Memory B cell (primary cell): ENCODE measurements around the gene CHRNA4.
"Not testable (repeated sequence)": the region's sequence is repeated elsewhere in the genome, so short reads cannot be mapped to it uniquely, and the experiment has no call there.

Experiments
- ATAC-seq: fragments of 150-1000 bp; cut with Tn5 transposase; 2 replicates; pipeline ENCODE4 v1.10.0; 2021; ENCODE audit warnings: low read depth, mild to moderate bottlenecking, moderate library complexity
- DNase-seq, 2 donors: peaks; one replicate each; pipeline ENCODE4 v3.0.0; 2022; ENCODE audit warnings: low spot score in 2 of 2
- H3K27ac Mint-ChIP-seq: one replicate; pipeline ENCODE4 v1.8.0; 2022; ENCODE audit warnings: mild to moderate bottlenecking, moderate library complexity, mixed read lengths
- H3K27me3 Mint-ChIP-seq: one replicate; pipeline ENCODE4 v1.8.0; 2022; ENCODE audit warnings: mixed read lengths
- H3K36me3 Mint-ChIP-seq: one replicate; pipeline ENCODE4 v1.8.0; 2022; ENCODE audit warnings: mild to moderate bottlenecking, mixed read lengths
- H3K4me1 Mint-ChIP-seq: one replicate; pipeline ENCODE4 v1.8.0; 2022; ENCODE audit warnings: mixed read lengths
- H3K4me3 Mint-ChIP-seq: one replicate; pipeline ENCODE4 v1.8.0; 2022; ENCODE audit warnings: mild to moderate bottlenecking, moderate library complexity, mixed read lengths
- H3K9me3 Mint-ChIP-seq: one replicate; pipeline ENCODE4 v1.8.0; 2022; ENCODE audit warnings: mixed read lengths

Gene CHRNA4

DNA sequence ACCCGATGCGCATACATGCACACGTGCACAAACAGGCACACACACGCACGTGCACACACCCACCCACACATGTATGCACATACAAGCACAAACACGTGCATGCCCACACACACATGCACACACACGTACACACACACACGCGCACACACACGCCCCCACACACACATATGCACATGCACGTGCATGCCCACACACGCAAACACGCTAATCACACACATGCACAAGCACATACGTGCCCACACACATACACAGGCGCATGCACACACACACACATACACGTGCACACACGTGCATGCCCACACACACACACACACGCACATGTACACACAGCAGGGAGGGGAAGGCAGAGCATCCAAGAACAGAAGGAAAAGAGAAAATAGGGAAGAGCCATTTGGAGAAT is 26.8 kb upstream of the CHRNA4 start:
- Mint-ChIP-seq H3K4me3 (no peak overlapping the region), H3K4me1 (no peaks in the 10 kb centered on the region), H3K27ac (no peak overlapping the region), H3K9me3 (peaks cover 14% of the 10 kb centered on the region), H3K27me3 (peaks cover 7% of the 10 kb centered on the region), H3K36me3 (peaks cover 2% of the 10 kb centered on the region)
- ATAC-seq, result no peak
- no peak for DNase-seq

DNA sequence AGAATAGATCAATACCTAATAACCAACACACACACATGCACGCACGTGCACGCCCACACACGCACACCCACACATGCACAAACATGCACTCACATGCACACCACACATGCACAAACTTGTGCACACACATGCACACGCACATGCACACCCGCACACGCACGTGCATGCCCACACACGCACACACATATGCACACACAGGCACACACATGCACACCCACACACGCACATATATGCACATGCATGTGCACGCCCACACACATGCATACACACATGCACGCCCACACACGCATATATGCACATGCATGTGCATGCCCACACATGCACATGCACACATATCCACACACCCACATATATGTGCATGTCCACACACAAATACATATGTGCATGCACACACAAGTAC is 26.2 kb upstream of the CHRNA4 start:
- ATAC-seq (no peak), DNase-seq (no peak)
- Mint-ChIP-seq H3K4me3 (no peak overlapping the region), H3K36me3 (peaks cover 2% of the 10 kb centered on the region), H3K4me1 (no peaks in the 10 kb centered on the region), H3K27ac (no peak overlapping the region), H3K9me3 (peaks cover 14% of the 10 kb centered on the region), H3K27me3 (peaks cover 6% of the 10 kb centered on the region)

DNA sequence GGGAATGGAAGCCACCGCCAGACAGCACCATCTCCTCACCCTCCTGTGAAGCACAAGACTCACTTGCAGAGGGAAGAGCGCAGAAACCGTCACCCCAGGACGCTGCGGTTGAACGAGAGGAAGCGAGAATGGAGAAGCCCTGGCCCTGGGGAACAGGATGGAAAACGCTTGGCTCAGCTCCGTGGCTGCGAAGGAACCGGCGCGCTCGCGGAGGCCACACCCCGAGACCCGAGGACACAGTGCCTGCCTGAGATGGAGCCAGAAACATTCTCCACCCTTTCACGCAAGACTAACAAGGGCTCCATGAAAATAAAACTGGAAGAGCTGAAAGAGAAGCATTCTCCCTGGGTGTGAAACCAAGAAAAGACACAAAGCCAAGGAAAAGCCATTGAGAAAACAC is 25.3 kb upstream of the CHRNA4 start:
- H3K27ac Mint-ChIP-seq, result no peak overlapping the region
- no peak overlapping the region for H3K4me3 Mint-ChIP-seq
- H3K27me3 Mint-ChIP-seq, result peaks cover 4% of the 10 kb centered on the region
- peaks cover 14% of the 10 kb centered on the region for H3K9me3 Mint-ChIP-seq
- no peak for DNase-seq
- ATAC-seq, result no peak
- peaks cover 2% of the 10 kb centered on the region for H3K36me3 Mint-ChIP-seq
- no peaks in the 10 kb centered on the region for H3K4me1 Mint-ChIP-seq

DNA sequence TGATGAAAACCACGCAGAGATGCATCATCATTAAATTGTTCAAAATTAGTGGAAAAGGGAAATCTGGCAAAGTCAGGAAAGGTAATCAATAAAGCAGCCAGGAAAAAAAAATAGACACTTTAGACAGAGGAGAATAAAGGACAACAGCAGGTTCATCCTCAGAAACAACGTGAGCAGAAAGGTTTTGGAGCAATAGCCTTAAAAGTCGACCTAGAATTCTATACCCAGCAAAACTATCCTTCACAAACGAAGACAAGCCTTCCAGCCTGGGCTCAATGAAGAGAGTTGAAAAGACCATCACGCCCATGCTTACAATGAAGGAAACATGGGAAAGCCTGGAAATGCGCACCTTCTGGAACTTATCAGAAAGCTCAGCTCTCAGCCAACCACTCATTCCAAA is 24.7 kb upstream of the CHRNA4 start:
- DNase-seq, result no peak
- Mint-ChIP-seq H3K27ac (no peak overlapping the region), H3K27me3 (peaks cover 3% of the 10 kb centered on the region), H3K36me3 (peaks cover 2% of the 10 kb centered on the region), H3K4me3 (no peak overlapping the region), H3K4me1 (no peaks in the 10 kb centered on the region), H3K9me3 (peaks cover 13% of the 10 kb centered on the region)
- ATAC-seq, result no peak

DNA sequence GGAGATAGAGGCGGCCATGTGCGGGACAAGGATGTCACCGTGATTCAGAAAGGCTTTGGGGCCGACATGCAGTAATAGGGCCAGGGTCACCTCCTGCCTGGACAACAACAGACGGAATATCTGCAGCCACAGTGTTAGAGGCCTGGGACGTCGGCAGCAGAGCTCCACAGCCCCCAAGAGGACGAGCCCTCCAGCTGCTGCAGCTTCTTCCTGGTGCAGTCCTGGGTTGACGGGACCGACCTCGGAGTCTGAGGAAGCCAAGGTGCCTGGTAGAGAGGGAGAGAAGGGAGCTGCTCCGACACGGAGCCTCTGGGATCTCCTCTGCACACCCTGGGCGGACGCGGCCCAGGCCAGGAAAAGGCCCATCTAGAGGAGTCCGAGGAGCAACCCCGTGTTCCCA is 23.2 kb upstream of the CHRNA4 start:
- no peak overlapping the region for H3K4me3 Mint-ChIP-seq
- peaks cover 2% of the 10 kb centered on the region for H3K36me3 Mint-ChIP-seq
- DNase-seq (no peak), ATAC-seq (no peak)
- peaks cover 13% of the 10 kb centered on the region for H3K9me3 Mint-ChIP-seq
- H3K27ac Mint-ChIP-seq, result no peak overlapping the region
- peaks cover 8% of the 10 kb centered on the region for H3K27me3 Mint-ChIP-seq
- H3K4me1 Mint-ChIP-seq, result no peaks in the 10 kb centered on the region

DNA sequence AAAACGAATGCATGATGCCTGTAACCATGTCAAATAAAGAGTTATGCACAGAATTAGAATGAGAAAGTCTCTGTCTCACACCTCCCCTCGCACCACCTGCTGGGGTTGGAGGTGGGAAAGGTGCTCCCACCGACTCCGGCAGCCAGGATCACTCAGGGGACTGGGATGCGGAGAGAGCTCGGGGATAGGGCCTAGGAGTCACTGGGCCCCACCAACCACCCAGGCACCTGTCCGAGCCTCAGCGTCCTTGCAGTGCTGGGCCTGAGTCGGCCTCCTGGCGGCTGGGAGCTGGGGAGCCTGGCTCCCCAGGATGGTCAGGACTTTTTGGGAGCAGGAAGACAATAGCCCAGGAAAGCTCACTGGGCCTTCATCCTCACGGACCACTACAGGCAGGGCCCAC is 22.4 kb upstream of the CHRNA4 start:
- H3K4me3 Mint-ChIP-seq, result no peak overlapping the region
- no peak for DNase-seq
- H3K9me3 Mint-ChIP-seq, result peaks cover 13% of the 10 kb centered on the region
- H3K27me3 Mint-ChIP-seq, result peaks cover 13% of the 10 kb centered on the region
- H3K27ac Mint-ChIP-seq, result no peak overlapping the region
- no peak for ATAC-seq
- H3K4me1 Mint-ChIP-seq, result no peaks in the 10 kb centered on the region
- peaks cover 2% of the 10 kb centered on the region for H3K36me3 Mint-ChIP-seq

DNA sequence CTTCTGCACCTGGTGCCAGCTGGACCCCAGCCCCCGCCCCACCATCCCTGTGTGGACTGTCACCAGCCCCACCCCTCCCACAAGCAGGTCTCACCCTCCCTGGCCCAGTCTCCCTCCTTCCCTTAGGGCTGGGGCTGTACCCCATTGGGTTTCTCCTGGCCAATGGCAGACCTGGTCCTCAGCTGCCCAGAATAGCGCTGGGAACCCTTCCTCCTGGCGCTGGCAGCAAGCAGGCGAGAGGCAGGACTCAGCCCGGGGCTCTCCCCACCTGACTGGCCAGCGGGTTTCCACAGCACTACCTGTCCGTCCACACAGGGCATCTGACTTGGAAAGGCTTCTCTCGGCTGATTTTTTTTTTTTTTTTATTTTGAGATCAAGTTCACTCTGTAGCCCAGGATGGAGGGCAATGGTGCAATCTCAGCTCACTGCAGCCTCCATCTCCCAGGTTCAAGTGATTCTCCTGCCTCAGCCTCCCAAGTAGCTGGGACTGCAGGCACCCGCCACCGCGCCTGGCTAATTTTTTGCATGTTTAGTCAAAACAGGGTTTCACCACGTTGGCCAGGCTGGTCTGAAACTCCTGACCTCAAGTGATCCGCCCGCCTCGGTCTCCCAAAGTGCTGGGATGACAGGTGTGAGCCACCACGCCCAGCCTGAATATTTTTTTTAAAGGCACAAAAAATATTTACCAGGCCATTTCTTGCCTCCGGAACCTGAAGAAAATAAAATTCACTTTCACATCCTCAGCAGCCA is 21.6 kb upstream of the CHRNA4 start:
- Mint-ChIP-seq H3K27ac (no peak overlapping the region), H3K27me3 (peaks cover 10% of the 10 kb centered on the region), H3K4me1 (no peaks in the 10 kb centered on the region), H3K4me3 (no peak overlapping the region), H3K36me3 (peaks cover 2% of the 10 kb centered on the region), H3K9me3 (peaks cover 9% of the 10 kb centered on the region)
- DNase-seq (no peak), ATAC-seq (no peak)

DNA sequence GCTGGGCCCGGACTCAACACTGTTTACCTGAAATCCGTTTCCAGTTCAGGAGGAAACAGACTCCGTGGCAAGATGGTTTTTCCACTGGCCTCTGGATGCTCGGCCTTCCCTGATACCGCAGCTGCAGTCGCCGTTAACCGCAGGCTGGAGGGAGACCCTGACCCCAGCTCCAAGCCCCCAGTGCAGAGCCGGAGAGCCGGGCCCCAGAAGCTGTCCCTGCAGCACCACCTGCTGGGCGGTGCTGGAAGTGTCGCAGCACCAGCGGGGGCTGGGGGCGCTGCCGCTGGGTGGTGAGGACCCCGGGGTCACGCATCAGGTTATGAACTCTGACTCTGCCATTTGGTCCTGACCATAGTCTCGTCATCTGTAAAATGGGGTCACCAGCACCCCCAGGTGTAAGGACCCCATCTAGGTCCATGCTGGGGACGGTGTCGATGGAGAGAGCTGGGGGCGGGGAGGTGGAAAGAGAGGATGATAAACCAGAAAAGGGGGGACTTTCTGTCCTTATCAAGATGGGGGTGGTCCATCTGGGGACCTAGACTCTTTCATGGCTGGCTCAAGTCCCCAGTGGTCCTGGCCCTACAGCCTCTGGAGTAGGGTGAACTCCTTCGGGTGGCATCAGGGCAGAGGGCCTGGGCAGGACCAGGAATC is 20.8 kb upstream of the CHRNA4 start:
- Mint-ChIP-seq H3K27ac (no peak overlapping the region), H3K36me3 (peaks cover 2% of the 10 kb centered on the region), H3K4me3 (no peak overlapping the region), H3K4me1 (no peaks in the 10 kb centered on the region), H3K9me3 (peaks cover 6% of the 10 kb centered on the region), H3K27me3 (peaks cover 14% of the 10 kb centered on the region)
- DNase-seq (peak; percentile 28 to 52), ATAC-seq (no peak)

DNA sequence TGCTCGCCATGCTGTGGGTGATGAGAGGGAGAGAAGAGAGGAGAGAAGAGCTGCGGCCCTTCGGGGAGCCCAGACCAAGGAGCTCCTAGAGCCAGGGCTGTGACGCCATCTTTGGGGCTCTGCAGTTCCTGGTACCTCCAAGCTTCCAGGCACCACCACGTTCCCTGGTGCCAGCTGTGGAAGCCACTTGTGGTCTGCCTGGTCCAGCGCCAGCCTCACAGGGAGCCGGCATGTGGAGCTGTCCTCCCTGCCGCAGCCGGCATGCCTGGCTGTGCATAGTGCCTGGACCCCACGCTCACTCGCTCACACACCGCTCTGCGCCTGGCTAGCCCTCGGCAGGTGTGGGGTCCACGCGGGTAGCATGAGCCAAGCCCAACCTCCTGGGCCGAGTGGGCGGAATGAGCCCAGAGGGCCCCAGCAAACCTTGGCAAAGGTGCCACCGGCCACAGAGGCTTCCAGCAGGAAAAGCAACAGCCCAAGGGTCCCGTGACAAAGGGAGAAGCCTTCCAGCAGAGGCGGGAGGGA is 19.3 kb upstream of the CHRNA4 start:
- H3K4me1 Mint-ChIP-seq, result no peaks in the 10 kb centered on the region
- H3K27me3 Mint-ChIP-seq, result peaks cover 17% of the 10 kb centered on the region
- DNase-seq, result no peak
- H3K36me3 Mint-ChIP-seq, result peaks cover 2% of the 10 kb centered on the region
- H3K9me3 Mint-ChIP-seq, result peaks cover 2% of the 10 kb centered on the region
- no peak overlapping the region for H3K4me3 Mint-ChIP-seq
- H3K27ac Mint-ChIP-seq, result no peak overlapping the region
- ATAC-seq, result no peak

DNA sequence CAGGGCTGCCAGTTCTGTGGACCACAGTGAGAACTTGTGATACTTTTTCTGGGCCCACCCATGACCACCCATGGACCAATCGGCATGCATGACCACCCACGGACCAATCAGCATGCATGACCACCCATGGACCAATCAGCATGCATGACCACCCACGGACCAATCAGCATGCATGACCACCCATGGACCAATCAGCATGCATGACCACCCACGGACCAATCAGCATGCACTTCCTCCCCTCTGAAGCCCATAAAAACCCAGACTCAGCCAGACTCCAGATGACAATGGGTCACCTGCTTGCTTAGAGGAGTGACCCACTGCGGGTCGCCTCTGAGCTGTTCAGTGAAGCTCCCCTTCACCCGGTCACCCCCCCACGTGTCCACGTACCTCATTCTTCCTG is 18.7 kb upstream of the CHRNA4 start:
- not testable (repeated sequence) for ATAC-seq, H3K36me3 Mint-ChIP-seq, H3K27ac Mint-ChIP-seq, DNase-seq, H3K9me3 Mint-ChIP-seq, H3K4me1 Mint-ChIP-seq, H3K4me3 Mint-ChIP-seq
- peaks cover 17% of the 10 kb centered on the region for H3K27me3 Mint-ChIP-seq

DNA sequence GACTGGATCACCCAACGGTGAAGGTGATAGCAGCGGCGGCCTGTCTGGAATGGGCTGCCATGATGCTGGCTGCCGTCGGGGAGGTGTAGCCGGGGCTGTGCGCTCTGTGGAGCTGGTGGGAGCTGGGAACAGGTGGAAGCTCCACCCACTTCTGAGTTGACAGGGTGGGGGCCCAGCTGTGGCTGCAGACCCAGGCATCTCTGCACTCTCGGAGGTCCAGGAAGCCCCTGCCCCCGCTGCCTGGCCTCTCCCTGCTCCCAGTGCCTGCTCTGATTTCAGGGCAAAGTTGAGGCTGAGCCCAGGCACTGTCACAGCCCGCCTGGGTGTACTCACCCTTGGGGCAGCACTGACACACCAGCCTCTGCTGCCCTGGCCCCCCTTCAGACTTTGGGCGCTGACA is 18.1 kb upstream of the CHRNA4 start:
- H3K36me3 Mint-ChIP-seq, result no peaks in the 10 kb centered on the region
- H3K4me3 Mint-ChIP-seq, result no peak overlapping the region
- no peak overlapping the region for H3K27ac Mint-ChIP-seq
- peaks cover 17% of the 10 kb centered on the region for H3K27me3 Mint-ChIP-seq
- DNase-seq (no peak), ATAC-seq (no peak)
- no peaks in the 10 kb centered on the region for H3K9me3 Mint-ChIP-seq
- H3K4me1 Mint-ChIP-seq, result no peaks in the 10 kb centered on the region

DNA sequence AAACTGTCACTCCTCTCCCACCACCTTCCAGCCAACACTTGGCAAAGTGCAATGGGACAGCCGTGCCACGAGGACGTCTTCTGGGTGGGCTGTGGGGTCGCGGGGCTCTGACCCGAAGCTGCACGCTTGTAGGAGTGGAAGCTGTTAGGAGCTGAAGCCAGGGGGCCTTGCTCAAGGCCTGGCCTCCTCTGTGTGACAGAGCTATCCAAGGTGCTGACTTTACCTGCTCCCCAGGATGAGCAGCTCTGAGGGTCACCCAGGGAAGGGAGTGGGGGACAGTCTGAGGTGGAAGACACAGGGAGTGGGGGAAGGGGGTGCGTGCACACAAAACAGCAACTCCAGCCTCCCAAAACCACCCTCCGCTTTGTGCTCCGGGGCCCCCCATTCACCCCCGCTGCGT is 17.5 kb upstream of the CHRNA4 start:
- Mint-ChIP-seq H3K27me3 (peaks cover 17% of the 10 kb centered on the region), H3K9me3 (no peaks in the 10 kb centered on the region), H3K4me1 (no peaks in the 10 kb centered on the region), H3K36me3 (no peaks in the 10 kb centered on the region), H3K27ac (no peak overlapping the region), H3K4me3 (no peak overlapping the region)
- ATAC-seq (no peak), DNase-seq (no peak)

DNA sequence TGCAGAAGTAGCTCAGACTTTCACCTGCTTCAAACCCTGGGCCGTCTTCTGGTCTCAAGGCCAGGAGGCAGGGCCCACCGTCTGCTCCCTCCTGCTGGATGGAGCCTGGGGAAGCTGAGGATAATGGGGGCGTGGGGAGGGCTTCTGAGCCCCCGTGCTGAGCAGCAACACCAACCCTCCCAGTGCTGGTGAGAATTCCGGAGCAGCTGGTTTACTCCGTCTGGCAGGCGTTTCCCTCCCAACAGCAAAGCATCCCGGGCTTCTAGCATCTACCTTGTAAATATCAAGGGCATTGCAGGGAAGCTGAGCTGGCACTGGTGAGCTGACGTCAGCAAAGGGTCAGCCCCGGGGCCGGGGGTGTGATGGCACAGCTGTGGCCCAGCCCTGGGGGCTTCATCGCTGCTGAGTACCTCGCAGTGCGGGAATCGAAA is 16.8 kb upstream of the CHRNA4 start:
- no peak overlapping the region for H3K27ac Mint-ChIP-seq
- H3K9me3 Mint-ChIP-seq, result no peaks in the 10 kb centered on the region
- no peaks in the 10 kb centered on the region for H3K4me1 Mint-ChIP-seq
- no peaks in the 10 kb centered on the region for H3K36me3 Mint-ChIP-seq
- no peak overlapping the region for H3K4me3 Mint-ChIP-seq
- peaks cover 17% of the 10 kb centered on the region for H3K27me3 Mint-ChIP-seq
- no peak for DNase-seq
- no peak for ATAC-seq

DNA sequence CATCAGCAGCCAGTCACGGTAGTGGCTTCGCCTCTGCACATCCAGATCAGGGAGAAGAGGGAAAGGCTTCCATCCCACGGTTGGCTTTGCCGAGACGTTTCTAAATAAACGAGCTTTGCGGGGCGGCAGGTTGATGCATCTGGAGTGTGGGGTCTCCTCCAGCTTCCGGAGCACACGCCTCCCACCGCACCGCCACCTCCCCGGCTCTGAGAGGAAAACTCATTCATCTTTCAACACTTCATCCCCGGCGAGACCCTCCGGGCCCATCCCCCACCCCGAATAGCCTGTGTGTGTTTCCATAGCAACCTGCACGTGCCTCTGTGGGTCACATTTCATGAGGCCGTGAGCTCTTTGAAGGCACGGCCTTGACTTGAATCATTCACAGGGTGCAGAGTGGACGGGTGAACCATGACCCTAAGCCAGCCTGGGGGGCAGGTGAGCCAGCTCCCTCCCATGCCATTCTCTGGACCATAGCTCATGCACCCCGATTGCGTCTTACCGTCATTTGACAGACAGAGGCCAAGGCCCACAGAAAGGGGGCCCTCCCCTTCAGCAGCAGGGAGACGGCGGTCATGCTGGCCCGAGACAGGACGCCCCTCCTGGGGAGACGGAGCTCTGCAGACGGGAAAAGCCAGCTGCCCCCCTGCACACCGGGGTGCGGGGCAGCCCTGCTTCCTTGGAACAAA is 16.2 kb upstream of the CHRNA4 start:
- peaks cover 21% of the 10 kb centered on the region for H3K27me3 Mint-ChIP-seq
- DNase-seq (no peak), ATAC-seq (no peak)
- H3K9me3 Mint-ChIP-seq, result no peaks in the 10 kb centered on the region
- H3K27ac Mint-ChIP-seq, result no peak overlapping the region
- H3K4me1 Mint-ChIP-seq, result no peaks in the 10 kb centered on the region
- no peaks in the 10 kb centered on the region for H3K36me3 Mint-ChIP-seq
- H3K4me3 Mint-ChIP-seq, result no peak overlapping the region
